Measurements from ENCODE around the gene STAM. TPM values are rescaled to one million over a fixed set of nuclear protein-coding genes. Genes with fewer than 3 reads are reported as not detected.

The STAM gene
- total RNA-seq, 2 donors from 2014 or later = 16.5 to 16.8 TPM

- no peak overlapping the region for H3K27ac ChIP-seq
These were observed 85.7 kb downstream of the STAM start for GRCh38 chr10:17729630-17730029.

GRCh38 chr10:17730667-17731066 lies 86.7 kb downstream of the STAM start:
- intact Hi-C loops (cut with DNase I) = loop anchor here (10.0 kb wide), 1 partner anchor 484 kb away; no protein-coding TSS in a partner anchor
- no peaks in the 10 kb centered on the region for H3K9me3 ChIP-seq
- H3K27ac ChIP-seq = no peak overlapping the region
- no peaks in the 10 kb centered on the region for H3K36me3 ChIP-seq
- no peak overlapping the region for H3K4me3 ChIP-seq
- no peak for DNase-seq
- no peaks in the 10 kb centered on the region for H3K27me3 ChIP-seq
- peaks cover 3% of the 10 kb centered on the region for H3K4me1 ChIP-seq
- TF ChIP-seq, protein P1, sequence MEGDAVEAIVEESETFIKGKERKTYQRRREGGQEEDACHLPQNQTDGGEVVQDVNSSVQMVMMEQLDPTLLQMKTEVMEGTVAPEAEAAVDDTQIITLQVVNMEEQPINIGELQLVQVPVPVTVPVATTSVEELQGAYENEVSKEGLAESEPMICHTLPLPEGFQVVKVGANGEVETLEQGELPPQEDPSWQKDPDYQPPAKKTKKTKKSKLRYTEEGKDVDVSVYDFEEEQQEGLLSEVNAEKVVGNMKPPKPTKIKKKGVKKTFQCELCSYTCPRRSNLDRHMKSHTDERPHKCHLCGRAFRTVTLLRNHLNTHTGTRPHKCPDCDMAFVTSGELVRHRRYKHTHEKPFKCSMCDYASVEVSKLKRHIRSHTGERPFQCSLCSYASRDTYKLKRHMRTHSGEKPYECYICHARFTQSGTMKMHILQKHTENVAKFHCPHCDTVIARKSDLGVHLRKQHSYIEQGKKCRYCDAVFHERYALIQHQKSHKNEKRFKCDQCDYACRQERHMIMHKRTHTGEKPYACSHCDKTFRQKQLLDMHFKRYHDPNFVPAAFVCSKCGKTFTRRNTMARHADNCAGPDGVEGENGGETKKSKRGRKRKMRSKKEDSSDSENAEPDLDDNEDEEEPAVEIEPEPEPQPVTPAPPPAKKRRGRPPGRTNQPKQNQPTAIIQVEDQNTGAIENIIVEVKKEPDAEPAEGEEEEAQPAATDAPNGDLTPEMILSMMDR (IDR thresholded peaks at IDR 0.05) = no peak
- peak overlapping the region in 1 of 2 donors; percentile 6 for H3K9ac ChIP-seq (ENCODE audit: low read depth in 2 of 2, low read length in 2 of 2)

More at GRCh38 chr10:17729630-17730029, 85.7 kb downstream of the STAM start:
- TF ChIP-seq, protein P1 (IDR thresholded peaks at IDR 0.05) = no peak
- Histone ChIP-seq H3K27me3 (no peaks in the 10 kb centered on the region), H3K9ac (ENCODE audit: low read depth in 2 of 2, low read length in 2 of 2) (no peak overlapping the region), H3K4me1 (peaks cover 3% of the 10 kb centered on the region), H3K4me3 (no peak overlapping the region), H3K9me3 (no peaks in the 10 kb centered on the region), H3K36me3 (no peaks in the 10 kb centered on the region)
- no peak for DNase-seq
- intact Hi-C loops (cut with DNase I) = loop anchor here (10.0 kb wide), 1 partner anchor 485 kb away; no protein-coding TSS in a partner anchor

- Histone ChIP-seq H3K4me3 (no peak overlapping the region), H3K36me3 (no peaks in the 10 kb centered on the region), H3K4me1 (peaks cover 3% of the 10 kb centered on the region), H3K9ac (ENCODE audit: low read depth in 2 of 2, low read length in 2 of 2) (peak overlapping the region in 1 of 2 donors; percentile 6), H3K27ac (peak overlapping the region; percentile 45), H3K27me3 (no peaks in the 10 kb centered on the region), H3K9me3 (no peaks in the 10 kb centered on the region)
- intact Hi-C loops (cut with DNase I) = loop anchor here (10.0 kb wide), 1 partner anchor 483 kb away; no protein-coding TSS in a partner anchor
- DNase-seq = no peak
- TF ChIP-seq, protein P1 (IDR thresholded peaks at IDR 0.05) = no peak
These were observed 87.5 kb downstream of the STAM start for GRCh38 chr10:17731331-17732020.

- H3K9ac ChIP-seq (ENCODE audit: low read depth in 2 of 2, low read length in 2 of 2) = no peak overlapping the region
- no peaks in the 10 kb centered on the region for H3K9me3 ChIP-seq
- H3K27me3 ChIP-seq = no peaks in the 10 kb centered on the region
- no peak overlapping the region for H3K27ac ChIP-seq
- H3K36me3 ChIP-seq = no peaks in the 10 kb centered on the region
- H3K4me3 ChIP-seq = no peak overlapping the region
- TF ChIP-seq, protein P1 (IDR thresholded peaks at IDR 0.05) = no peak
- DNase-seq = no peak
- intact Hi-C loops (cut with DNase I) = loop anchor here (10.0 kb wide), 1 partner anchor 481 kb away; no protein-coding TSS in a partner anchor
- peaks cover 3% of the 10 kb centered on the region for H3K4me1 ChIP-seq
These were observed 89.7 kb downstream of the STAM start for GRCh38 chr10:17733620-17734019.

DNA sequence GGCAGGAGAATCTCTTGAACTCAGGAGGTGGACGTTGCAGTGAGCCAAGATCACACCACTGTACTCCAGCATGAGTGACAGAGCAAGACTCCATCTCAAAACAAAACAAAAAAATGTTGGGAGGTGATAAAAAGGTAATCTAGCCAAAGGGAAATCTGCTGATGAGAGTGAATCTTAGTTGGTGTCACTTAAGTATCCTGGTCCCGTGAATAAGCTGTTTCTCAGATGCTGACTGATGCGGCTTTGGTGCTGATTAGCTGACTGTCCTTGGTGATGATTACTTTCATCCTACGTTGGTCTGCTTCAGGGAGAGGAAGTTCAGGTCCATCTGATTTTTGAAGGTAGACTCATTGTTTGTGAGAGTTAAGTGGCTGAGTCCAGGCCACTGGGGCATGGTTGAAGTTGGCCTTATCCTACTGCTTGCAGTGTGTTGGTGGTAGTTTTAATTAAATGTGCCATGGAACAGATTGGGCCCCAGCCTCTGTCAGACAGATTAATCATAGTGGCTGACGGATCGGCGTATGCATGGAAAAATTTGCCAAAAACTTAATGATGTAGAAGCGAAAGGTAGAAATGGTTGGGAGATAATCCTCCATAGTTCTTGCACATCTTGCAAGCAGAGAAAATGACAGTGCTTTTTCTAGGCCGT lies 90.6 kb downstream of the STAM start:
- H3K4me3 ChIP-seq = no peak overlapping the region
- no peaks in the 10 kb centered on the region for H3K36me3 ChIP-seq
- no peak overlapping the region for H3K9ac ChIP-seq (ENCODE audit: low read depth in 2 of 2, low read length in 2 of 2)
- no peaks in the 10 kb centered on the region for H3K9me3 ChIP-seq
- no peak overlapping the region for H3K27ac ChIP-seq
- peaks cover 3% of the 10 kb centered on the region for H3K4me1 ChIP-seq
- no peaks in the 10 kb centered on the region for H3K27me3 ChIP-seq
- intact Hi-C loops (cut with DNase I) = loop anchor here (5.0 to 10.0 kb wide), 2 partner anchors 138 to 480 kb away; no protein-coding TSS in a partner anchor
- DNase-seq = no peak
- TF ChIP-seq, protein P1 (IDR thresholded peaks at IDR 0.05) = no peak
